Astrocyte (in vitro differentiated cells and primary cell): ENCODE measurements around the gene INVS.

Source experiments
- CTCF ChIP-seq: IDR thresholded peaks from 2 replicates; pipeline ENCODE4 v1.5.1; 2011; ENCODE audit warnings: low read depth, mild to moderate bottlenecking, inconsistent platforms, low read length, moderate library complexity; ENCODE audit not compliant: insufficient read depth
- EZH2 ChIP-seq: IDR thresholded peaks from 2 replicates; pipeline ENCODE4 v1.6.1; 2012; ENCODE audit warnings: mild to moderate bottlenecking, low read length, inconsistent platforms; ENCODE audit not compliant: insufficient read depth

- TF ChIP-seq CTCF (no peak), EZH2 (no peak)
These were observed 61.0 kb downstream of the INVS start for GRCh38 chr9:100160021-100160420.
